Mesodermal cell (in vitro differentiated cells): ENCODE measurements around the gene EFNA4.

Experiments
- H3K27ac ChIP-seq: 2 replicates; pipeline ENCODE4 v1.7.0; 2013; ENCODE audit warnings: mild to moderate bottlenecking, low read depth, low read length, moderate library complexity; ENCODE audit not compliant: severe bottlenecking
- H3K36me3 ChIP-seq: 2 replicates; pipeline ENCODE4 v1.7.1; 2013; ENCODE audit warnings: mild to moderate bottlenecking, low read length, moderate library complexity; ENCODE audit not compliant: control insufficient read depth, insufficient read depth
- H3K4me1 ChIP-seq: one replicate; pipeline ENCODE4 v1.7.1; 2013; ENCODE audit warnings: mild to moderate bottlenecking, low read length; ENCODE audit not compliant: insufficient read depth, control insufficient read depth, poor library complexity, severe bottlenecking
- H3K4me3 ChIP-seq: 2 replicates; pipeline ENCODE4 v1.7.0; 2013; ENCODE audit warnings: low read length, control low read depth, mild to moderate bottlenecking; ENCODE audit not compliant: insufficient read depth, poor library complexity, severe bottlenecking; ENCODE audit errors: extremely low read depth
- H3K9me3 ChIP-seq: 2 replicates; pipeline ENCODE4 v1.7.1; 2013; ENCODE audit warnings: mild to moderate bottlenecking, low read length, moderate library complexity; ENCODE audit not compliant: control insufficient read depth
- WGBS, 2 experiments: methylation state at CpG; one replicate each; pipeline ENCODE4 v1.1.5; 2013; ENCODE audit warnings: missing lambda C conversion rate in 2 of 2; ENCODE audit not compliant: insufficient coverage in 2 of 2; 5-methylcytosine and 5-hydroxymethylcytosine counted together

The EFNA4 gene

DNA sequence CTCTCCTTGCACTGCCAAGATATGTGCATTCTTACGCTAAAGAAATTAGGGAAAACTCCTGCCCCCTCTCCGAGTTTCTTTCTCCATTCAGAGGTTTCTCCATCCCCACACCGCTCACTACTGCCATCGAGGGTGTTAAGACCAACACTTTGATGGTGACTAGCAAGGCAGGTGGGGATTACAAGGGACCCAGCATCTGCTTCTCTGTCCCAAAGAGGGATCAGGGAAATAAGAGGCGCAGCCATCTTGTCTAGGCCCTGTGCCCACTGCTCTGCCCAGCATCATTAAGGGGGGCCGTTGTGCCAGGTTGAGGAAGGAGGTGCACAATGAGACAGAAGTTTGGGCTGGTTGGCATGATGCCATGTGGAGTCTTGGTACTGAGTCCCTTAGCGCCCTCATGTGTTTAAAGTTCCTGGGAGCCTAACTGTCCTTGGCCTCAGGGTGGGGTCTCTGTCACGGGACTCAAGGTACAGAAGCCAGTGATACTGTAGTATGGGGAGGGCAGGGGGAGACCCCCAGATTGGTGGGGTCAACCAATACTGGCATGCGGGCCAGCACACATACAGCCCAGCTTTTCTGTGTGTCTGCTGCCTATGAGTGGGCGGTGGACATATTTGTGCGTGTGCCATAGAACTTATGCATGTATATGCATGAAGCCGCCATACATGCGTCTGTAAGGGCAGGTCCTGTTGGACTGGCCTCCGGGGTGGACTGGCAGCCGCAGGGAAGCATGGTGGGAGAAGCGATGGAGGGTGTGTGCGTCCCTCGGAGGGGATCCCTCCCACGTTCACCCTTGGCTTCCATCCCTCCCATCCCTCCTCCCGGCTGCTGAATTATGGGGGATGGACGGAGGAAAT lies 20.6 kb downstream of the EFNA4 start:
- H3K36me3 ChIP-seq = no peaks in the 10 kb centered on the region
- 42 to 59% methylated on average over 13 of the region's 21 CpGs for WGBS, 2 experiments
- no peak overlapping the region for H3K27ac ChIP-seq
- H3K4me3 ChIP-seq = no peak overlapping the region
- H3K9me3 ChIP-seq = no peaks in the 10 kb centered on the region
- peaks cover 15% of the 10 kb centered on the region for H3K4me1 ChIP-seq

DNA sequence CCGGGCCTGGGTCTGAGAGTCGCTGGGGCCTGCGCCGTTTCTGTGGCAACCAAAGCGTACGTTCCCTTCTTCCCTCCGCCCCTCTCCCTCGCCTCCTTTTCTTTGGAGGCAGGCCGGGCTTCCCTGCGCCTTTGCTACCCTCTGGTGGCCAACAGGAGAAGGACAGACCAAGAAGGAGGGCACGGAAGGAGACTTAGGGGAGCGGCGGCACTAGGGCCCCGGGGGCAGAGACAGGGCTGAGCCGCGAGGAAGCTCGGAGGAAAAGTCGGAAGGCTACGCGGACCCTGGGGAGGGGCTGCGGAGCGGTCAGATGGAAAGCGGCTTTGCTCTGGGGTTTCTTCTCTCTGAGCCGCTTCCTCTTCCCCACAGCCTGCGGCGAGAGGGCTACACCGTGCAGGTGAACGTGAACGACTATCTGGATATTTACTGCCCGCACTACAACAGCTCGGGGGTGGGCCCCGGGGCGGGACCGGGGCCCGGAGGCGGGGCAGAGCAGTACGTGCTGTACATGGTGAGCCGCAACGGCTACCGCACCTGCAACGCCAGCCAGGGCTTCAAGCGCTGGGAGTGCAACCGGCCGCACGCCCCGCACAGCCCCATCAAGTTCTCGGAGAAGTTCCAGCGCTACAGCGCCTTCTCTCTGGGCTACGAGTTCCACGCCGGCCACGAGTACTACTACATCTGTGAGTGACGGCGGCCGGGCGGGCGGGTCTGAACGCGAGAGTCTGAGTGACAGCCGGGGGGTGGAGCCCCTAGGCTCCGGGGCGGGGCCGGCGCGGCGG lies 21.4 kb downstream of the EFNA4 start:
- Histone ChIP-seq H3K4me1 (peaks cover 10% of the 10 kb centered on the region), H3K4me3 (peak overlapping the region; percentile 77), H3K27ac (peak overlapping the region; percentile 55), H3K9me3 (no peaks in the 10 kb centered on the region), H3K36me3 (no peaks in the 10 kb centered on the region)
- WGBS, 2 experiments = 0% methylated on average over 52 to 64 of the region's 67 CpGs

DNA sequence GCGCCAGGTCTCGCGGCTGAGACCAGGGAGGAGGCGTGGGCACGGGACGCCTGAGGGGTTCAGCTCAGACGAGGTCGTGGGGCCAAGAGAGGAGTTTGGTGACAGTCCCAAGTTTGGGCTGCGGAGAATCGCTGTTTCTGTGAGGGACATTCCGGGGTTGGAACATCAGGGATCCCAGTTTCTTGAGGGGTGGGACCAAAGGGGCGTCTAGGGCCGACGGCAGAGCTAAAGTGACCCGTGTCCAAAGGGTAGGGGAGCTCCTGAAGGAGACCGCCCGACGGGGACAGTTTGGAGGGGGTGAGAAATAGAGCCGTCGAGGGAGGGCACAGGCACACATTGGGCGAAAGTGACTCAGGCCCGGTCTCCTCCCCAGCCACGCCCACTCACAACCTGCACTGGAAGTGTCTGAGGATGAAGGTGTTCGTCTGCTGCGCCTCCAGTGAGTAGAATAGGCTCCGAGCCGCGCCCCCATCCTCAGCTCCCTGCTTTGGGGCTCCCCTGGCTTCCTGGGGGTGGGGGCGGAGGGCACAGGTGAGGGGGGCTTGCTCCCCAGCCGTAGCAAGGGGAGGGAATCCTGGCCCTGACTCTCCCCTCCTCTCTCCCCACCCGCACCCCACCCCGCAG lies 22.1 kb downstream of the EFNA4 start:
- peak overlapping the region; percentile 55 for H3K27ac ChIP-seq
- peaks cover 6% of the 10 kb centered on the region for H3K4me1 ChIP-seq
- no peaks in the 10 kb centered on the region for H3K36me3 ChIP-seq
- no peaks in the 10 kb centered on the region for H3K9me3 ChIP-seq
- WGBS, 2 experiments = 2 to 3% methylated on average over 20 to 21 of the region's 32 CpGs
- H3K4me3 ChIP-seq = peak overlapping the region; percentile 77

- Histone ChIP-seq H3K4me3 (peak overlapping the region; percentile 77), H3K36me3 (no peaks in the 10 kb centered on the region), H3K27ac (no peak overlapping the region), H3K4me1 (peaks cover 6% of the 10 kb centered on the region), H3K9me3 (no peaks in the 10 kb centered on the region)
- 15 to 17% methylated on average over 14 to 17 of the region's 24 CpGs for WGBS, 2 experiments
These were observed 22.7 kb downstream of the EFNA4 start for GRCh38 chr1:155086128-155086741.

GRCh38 chr1:155086856-155087535 lies 23.5 kb downstream of the EFNA4 start:
- no peak overlapping the region for H3K4me3 ChIP-seq
- H3K27ac ChIP-seq = no peak overlapping the region
- H3K36me3 ChIP-seq = no peaks in the 10 kb centered on the region
- WGBS, 2 experiments = 66 to 76% methylated on average over 4 to 5 of the region's 8 CpGs
- H3K9me3 ChIP-seq = no peaks in the 10 kb centered on the region
- peaks cover 5% of the 10 kb centered on the region for H3K4me1 ChIP-seq

DNA sequence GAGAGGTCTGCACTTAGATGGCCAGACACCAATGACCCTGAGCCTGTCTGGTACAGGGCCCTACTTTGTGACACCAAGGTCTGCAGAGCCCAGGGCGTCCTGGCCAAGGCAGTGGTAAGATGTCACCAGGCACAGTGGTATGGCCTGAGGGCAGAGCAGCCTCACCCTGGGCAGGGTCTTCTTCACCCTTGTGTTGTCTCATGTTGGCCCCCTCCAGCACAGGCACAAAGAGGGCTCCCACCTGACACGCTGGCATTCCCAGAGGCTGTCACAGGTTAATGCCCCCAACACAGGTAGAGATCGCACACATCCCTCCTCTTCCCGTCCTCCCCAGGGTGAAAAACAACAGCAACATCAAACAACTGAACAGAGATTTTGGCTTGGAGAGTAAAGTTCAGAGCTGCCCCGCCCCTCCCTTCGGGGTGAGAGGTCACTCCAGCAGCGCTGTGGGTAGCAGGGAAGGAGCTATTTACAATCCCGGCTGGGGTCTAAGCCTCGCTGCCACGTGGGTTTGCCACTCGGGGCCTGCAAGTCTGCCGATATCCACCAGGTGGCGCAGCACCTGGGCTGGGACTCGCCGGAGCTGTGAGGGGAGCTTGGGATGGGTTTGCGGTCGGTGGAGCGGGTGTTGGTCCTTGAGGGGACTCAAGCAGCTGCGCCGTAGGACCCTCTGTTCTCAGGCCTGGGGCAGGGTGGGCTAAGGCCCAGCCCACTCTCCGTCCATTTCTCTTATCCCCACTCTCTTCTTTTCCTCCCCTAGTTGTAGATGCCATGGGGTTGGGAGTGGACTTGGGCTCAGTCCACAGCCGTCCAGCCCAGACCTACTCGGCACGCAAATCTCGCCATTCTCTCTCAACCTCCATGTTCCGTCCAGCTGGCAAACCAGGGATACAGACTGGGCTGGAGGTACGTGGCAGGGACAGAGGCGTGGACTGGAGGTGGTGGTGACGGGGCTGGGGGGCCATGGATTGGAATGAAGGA lies 27.8 kb downstream of the EFNA4 start:
- H3K4me3 ChIP-seq = no peak overlapping the region
- WGBS, 2 experiments = 32 to 55% methylated on average over 15 to 18 of the region's 29 CpGs

GRCh38 chr1:155092131-155092530 lies 28.6 kb downstream of the EFNA4 start:
- Histone ChIP-seq H3K4me1 (peaks cover 4% of the 10 kb centered on the region), H3K4me3 (no peak overlapping the region), H3K36me3 (no peaks in the 10 kb centered on the region), H3K27ac (no peak overlapping the region), H3K9me3 (no peaks in the 10 kb centered on the region)
- 93 to 95% methylated on average over 5 of the region's 6 CpGs for WGBS, 2 experiments

More for the DNA sequence above, 27.8 kb downstream of the EFNA4 start:
- H3K4me1 ChIP-seq = peaks cover 4% of the 10 kb centered on the region
- no peak overlapping the region for H3K27ac ChIP-seq
- no peaks in the 10 kb centered on the region for H3K36me3 ChIP-seq
- no peaks in the 10 kb centered on the region for H3K9me3 ChIP-seq

GRCh38 chr1:155092641-155093040 lies 29.1 kb downstream of the EFNA4 start:
- 93 to 96% methylated on average over 8 to 10 of the region's 12 CpGs for WGBS, 2 experiments
- no peak overlapping the region for H3K27ac ChIP-seq
- no peaks in the 10 kb centered on the region for H3K9me3 ChIP-seq
- H3K36me3 ChIP-seq = no peaks in the 10 kb centered on the region
- no peak overlapping the region for H3K4me3 ChIP-seq
- peaks cover 4% of the 10 kb centered on the region for H3K4me1 ChIP-seq

DNA sequence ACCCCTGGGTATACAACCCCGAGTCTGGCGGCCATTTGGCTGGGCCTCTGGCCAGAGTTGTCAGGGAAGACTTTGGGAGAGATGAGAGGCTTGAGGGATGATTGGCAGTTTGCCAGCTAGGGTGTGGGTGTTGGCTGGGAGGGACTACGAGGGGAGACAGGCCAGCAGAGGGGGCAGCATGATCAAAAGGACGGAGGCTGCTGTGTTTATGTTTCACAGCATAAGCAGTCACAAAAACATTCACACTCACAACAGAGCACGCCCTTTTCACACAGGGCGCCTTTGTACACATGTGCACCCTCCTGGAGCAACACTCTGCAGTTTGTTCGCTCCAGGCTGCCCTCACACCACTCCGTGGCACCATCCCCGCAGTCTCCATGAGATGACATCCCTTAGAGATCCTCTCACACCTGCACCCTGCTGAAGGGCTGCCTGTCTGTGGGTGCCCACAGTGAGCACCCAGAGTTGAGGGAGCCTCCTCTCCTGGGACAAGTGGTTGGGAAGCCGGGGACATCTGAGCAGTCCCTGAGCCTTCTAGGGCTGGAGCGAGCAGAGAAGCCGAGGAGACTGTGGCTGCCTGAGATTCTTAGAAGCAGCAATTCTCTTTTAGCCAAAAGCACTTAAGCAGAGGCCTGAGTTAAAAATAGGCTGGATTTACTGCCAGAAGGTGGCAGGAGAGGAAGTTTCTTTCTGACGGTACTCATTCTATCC lies 30.5 kb downstream of the EFNA4 start:
- WGBS, 2 experiments = 63 to 65% methylated on average over 10 of the region's 13 CpGs
- Histone ChIP-seq H3K9me3 (no peaks in the 10 kb centered on the region), H3K4me1 (peaks cover 4% of the 10 kb centered on the region), H3K36me3 (no peaks in the 10 kb centered on the region), H3K27ac (no peak overlapping the region), H3K4me3 (no peak overlapping the region)
